GM08714 (cell line): ENCODE data around the gene MADD.

Source experiments
- H3K4me3 ChIP-seq: fragments of 200-500 bp; sonication (Bioruptor generic); 2 replicates; pipeline ENCODE4 v1.5.1; 2014; ENCODE audit warnings: mild to moderate bottlenecking, low read length, inconsistent platforms
- ZNF274 ChIP-seq: IDR thresholded peaks from 2 replicates; pipeline ENCODE4 v1.6.1; 2012; ENCODE audit warnings: mild to moderate bottlenecking, low read depth, low read length

MADD gene

DNA sequence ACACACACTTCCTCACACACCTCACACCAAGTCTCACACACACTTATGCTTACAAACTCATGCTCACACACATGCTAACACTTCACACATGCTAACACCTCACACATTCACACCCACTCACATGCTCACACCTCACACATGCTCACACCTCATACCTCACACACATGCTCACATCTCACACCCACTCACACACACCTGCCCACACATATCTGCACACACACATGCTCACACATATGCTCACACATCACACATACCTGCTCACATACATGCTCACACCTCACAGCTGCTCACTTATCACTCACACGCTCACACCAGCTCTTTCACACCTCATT is 87.0 kb downstream of the MADD start:
- no peak for TF ChIP-seq ZNF274

DNA sequence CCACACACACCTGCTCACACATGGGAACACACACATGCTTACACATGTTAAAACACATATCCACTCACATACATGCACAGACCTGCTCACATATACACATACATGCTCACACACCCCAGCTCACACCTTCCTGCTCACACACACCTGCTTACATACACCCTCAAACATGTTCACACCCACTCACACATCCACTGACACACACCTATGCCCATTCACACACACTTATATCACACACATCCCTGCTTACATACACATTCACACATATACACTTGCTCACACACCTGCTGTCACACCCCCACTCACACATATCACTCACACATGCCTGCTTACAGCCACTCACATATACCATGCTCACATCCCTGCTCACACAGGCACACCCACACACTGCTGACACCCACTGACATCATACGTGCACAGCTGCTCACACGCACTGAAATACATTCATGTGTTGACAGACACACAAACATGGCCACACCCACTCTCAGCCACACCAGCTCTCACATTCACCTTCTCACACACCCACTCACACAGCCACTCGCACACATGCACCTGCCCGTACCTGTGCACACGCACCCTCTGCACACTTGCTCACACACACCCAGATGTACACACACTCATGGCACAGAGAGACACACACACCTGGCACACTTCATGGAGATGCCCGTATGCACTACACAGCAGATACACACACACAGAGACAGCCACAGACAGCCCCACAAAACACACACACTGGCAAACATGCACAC is 88.2 kb downstream of the MADD start:
- H3K4me3 ChIP-seq = no peak overlapping the region
- no peak for TF ChIP-seq ZNF274

More for the DNA sequence above, 87.0 kb downstream of the MADD start:
- no peak overlapping the region for H3K4me3 ChIP-seq

GRCh38 chr11:47358731-47359051 is 88.8 kb downstream of the MADD start:
- TF ChIP-seq ZNF274 = no peak
- no peak overlapping the region for H3K4me3 ChIP-seq

DNA sequence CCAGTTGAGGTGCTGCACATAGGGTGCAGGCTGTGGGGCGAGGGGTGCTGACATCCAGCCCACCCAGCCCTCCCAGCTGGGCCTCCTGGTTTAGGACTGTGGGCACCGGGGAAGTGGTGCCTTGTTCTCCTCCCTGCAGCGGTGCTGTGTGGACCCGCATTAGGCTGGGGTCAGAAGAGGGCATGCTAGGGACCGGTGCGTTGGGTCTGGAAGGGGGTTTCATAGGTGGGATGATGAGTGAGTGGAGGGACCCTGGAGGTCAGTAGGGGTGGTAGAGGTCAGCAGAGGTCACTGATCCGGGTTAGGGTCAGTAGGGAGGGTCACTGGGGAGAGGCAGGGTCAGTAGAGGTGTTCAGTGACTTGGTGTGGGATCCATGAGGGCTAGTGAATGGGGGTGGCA is 89.2 kb downstream of the MADD start:
- no peak overlapping the region for H3K4me3 ChIP-seq
- TF ChIP-seq ZNF274 = no peak

- TF ChIP-seq ZNF274 = no peak
- H3K4me3 ChIP-seq = no peak overlapping the region
Observed at GRCh38 chr11:47359586-47359985, 89.7 kb downstream of the MADD start.

GRCh38 chr11:47360341-47360740 is 90.4 kb downstream of the MADD start:
- TF ChIP-seq ZNF274 = no peak
- no peak overlapping the region for H3K4me3 ChIP-seq

- no peak for TF ChIP-seq ZNF274
- H3K4me3 ChIP-seq = no peak overlapping the region
Observed at GRCh38 chr11:47361419-47361818, 91.5 kb downstream of the MADD start.

GRCh38 chr11:47366020-47366490 is 96.1 kb downstream of the MADD start:
- TF ChIP-seq ZNF274 = no peak

GRCh38 chr11:47369676-47370075 is 99.7 kb downstream of the MADD start:
- TF ChIP-seq ZNF274 = no peak
- H3K4me3 ChIP-seq = no peak overlapping the region

More at GRCh38 chr11:47366020-47366490, 96.1 kb downstream of the MADD start:
- H3K4me3 ChIP-seq = no peak overlapping the region

DNA sequence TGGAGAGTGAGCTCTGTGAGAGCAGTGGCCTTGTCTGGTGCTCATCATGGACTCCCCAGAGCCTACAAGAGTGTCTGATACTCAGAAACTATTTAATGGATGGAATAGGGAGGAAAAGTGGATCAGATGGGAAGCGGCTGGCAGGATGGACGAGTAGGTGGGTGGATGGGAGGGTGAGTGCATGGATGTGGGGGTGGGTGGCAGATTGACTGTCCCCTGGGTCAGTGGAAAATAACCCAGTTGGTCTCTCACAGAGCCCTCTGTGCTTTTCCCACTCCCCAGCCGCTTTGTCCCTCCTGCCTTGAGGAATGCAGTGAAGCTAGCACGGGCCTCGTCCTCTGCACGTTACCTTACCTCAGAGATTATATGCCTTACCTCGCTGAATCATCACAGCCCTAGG is 102.5 kb downstream of the MADD start:
- no peak for TF ChIP-seq ZNF274
- H3K4me3 ChIP-seq = no peak overlapping the region

DNA sequence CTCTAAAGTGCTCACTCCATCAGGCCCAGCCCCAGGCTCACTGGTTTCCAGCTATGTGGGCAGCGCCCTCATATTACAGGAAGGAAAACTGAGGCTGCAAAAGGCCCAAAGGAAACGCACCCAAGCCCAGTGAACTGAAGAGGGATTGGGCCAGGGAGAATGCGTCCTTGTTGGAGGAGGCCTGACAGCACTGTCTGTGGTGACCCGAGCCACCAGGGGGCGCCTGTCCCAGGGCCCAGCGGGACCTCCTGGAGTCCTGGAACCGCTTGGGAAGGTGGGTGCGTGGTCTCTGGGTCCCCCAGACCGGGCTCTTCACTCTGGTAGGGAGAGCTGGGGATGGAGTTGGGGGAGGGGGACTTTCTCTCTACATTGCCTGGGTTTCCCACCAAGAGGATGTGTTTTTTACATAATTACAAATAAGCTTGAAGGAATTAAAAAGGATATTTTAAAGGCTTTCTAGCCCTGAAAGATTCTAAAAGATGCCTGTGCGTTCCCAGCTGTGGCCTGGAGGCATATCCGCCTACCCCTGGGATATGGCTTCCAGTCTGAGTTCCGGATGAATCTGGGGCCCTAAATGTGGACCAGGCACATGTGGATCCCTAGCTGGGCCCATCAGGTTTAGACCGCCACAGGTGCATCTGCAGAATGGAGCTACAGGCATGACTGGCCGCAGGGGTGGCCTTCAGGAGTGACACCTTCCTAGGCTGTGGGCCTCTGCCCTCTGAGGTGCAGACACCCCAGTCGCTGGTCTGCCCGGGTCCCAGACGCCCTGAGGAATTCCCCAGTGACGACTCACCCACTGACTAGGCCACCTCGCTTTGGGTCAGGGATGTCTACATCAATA is 104.2 kb downstream of the MADD start:
- no peak for TF ChIP-seq ZNF274

DNA sequence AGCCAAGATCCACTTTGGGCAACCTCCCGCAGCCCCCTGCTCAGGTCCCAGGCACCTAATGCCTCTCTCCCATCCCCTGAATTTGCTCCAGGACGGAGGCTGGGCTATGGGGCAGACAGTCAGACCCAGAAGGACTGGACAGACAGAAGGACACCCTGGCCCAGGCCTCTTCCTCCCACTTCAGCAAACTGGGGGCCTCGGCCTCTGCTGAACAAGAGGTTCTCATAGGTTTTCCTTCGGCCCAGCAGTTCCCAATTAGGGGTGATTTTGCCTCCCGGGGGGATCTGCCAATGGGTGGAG is 104.7 kb downstream of the MADD start:
- H3K4me3 ChIP-seq = no peak overlapping the region
- no peak for TF ChIP-seq ZNF274

More for the DNA sequence above, 104.2 kb downstream of the MADD start:
- H3K4me3 ChIP-seq = no peak overlapping the region

- no peak for TF ChIP-seq ZNF274
Observed at GRCh38 chr11:47375020-47375419, 105.1 kb downstream of the MADD start.

GRCh38 chr11:47375546-47376085 is 105.7 kb downstream of the MADD start:
- H3K4me3 ChIP-seq = no peak overlapping the region; the same call in 1 of the 2 replicates
- no peak for TF ChIP-seq ZNF274

More at GRCh38 chr11:47375020-47375419, 105.1 kb downstream of the MADD start:
- no peak overlapping the region for H3K4me3 ChIP-seq

GRCh38 chr11:47376107-47376524 is 106.2 kb downstream of the MADD start:
- TF ChIP-seq ZNF274 = no peak
- H3K4me3 ChIP-seq = peak overlapping the region; percentile 72; the same call in 1 of the 2 replicates
